H54 (cell line): ENCODE data around the gene ZNF277.

Experiments
- DNase-seq: peaks from one replicate; pipeline ENCODE4 v3.0.0; 2011; ENCODE audit warnings: low spot score, mixed read lengths; ENCODE audit not compliant: insufficient read length
- FAIRE-seq: peaks from 3 replicates; lab custom pipeline; 2011; peaks lifted over from hg19 to GRCh38; lab: Jason Lieb, UNC
- POLR2A ChIP-seq: IDR thresholded peaks from 2 replicates; pipeline ENCODE4 v1.6.1; 2011; ENCODE audit warnings: low read depth, mild to moderate bottlenecking, low read length

The ZNF277 gene

GRCh38 chr7:112206238-112206990 is at the start of gene ZNF277, which contains the start of gene DOCK4:
ZNF277 (plus strand) TSS chr7:112206695; CDS start chr7:112206717, 22 bp downstream.
DOCK4 (minus strand) TSS chr7:112206399; CDS start chr7:112206138, 261 bp downstream.
- peak; percentile 77 for DNase-seq
- peak; percentile 96 for FAIRE-seq
- peak; percentile 47 for TF ChIP-seq POLR2A

- FAIRE-seq (peak; percentile 82), DNase-seq (peak; percentile 5)
- TF ChIP-seq POLR2A = no peak
Observed at GRCh38 chr7:112157072-112157471, 49.4 kb upstream of the ZNF277 start.

- TF ChIP-seq POLR2A = no peak
- FAIRE-seq = no peak
- no peak for DNase-seq
Observed at GRCh38 chr7:112159351-112159750, 47.1 kb upstream of the ZNF277 start.

GRCh38 chr7:112160130-112160770 is 46.2 kb upstream of the ZNF277 start:
- FAIRE-seq = peak; percentile 85
- no peak for TF ChIP-seq POLR2A
- no peak for DNase-seq

GRCh38 chr7:112160771-112161150 is 45.7 kb upstream of the ZNF277 start:
- FAIRE-seq (no peak), DNase-seq (no peak)
- no peak for TF ChIP-seq POLR2A

- DNase-seq (no peak), FAIRE-seq (no peak)
- TF ChIP-seq POLR2A = no peak
Observed at GRCh38 chr7:112161253-112162141, 45.0 kb upstream of the ZNF277 start.

GRCh38 chr7:112162142-112162766 is 44.2 kb upstream of the ZNF277 start:
- DNase-seq (peak; percentile 5), FAIRE-seq (peak; percentile 41)
- no peak for TF ChIP-seq POLR2A

- TF ChIP-seq POLR2A = no peak
- DNase-seq (no peak), FAIRE-seq (no peak)
Observed at GRCh38 chr7:112162784-112163506, 43.5 kb upstream of the ZNF277 start.

GRCh38 chr7:112167147-112167546 is 39.3 kb upstream of the ZNF277 start:
- TF ChIP-seq POLR2A = no peak
- FAIRE-seq = no peak
- no peak for DNase-seq

GRCh38 chr7:112168915-112169314 is 37.6 kb upstream of the ZNF277 start:
- TF ChIP-seq POLR2A = no peak
- no peak for DNase-seq
- no peak for FAIRE-seq

GRCh38 chr7:112171673-112172072 is 34.8 kb upstream of the ZNF277 start:
- FAIRE-seq (no peak), DNase-seq (no peak)
- no peak for TF ChIP-seq POLR2A

- TF ChIP-seq POLR2A = no peak
- FAIRE-seq (no peak), DNase-seq (no peak)
Observed at GRCh38 chr7:112172870-112173567, 33.5 kb upstream of the ZNF277 start.

GRCh38 chr7:112173568-112173905 is 33.0 kb upstream of the ZNF277 start:
- DNase-seq (no peak), FAIRE-seq (no peak)

More at GRCh38 chr7:112173568-112173905, 33.0 kb upstream of the ZNF277 start:
- TF ChIP-seq POLR2A = no peak
